K562 treated with DMSO at 1 percent for 4 hours (cell line): ENCODE data around the gene BMI1. TPM values are rescaled to one million over a fixed set of nuclear protein-coding genes. Genes with fewer than 3 reads are reported as not detected.

Experiments used
- total RNA-seq: library from RNA; unstranded; fragments of 300-600 nt; gene quantifications from 2 replicates; pipeline ENCODE4 v1.2.3, GENCODE V29; 2022; ENCODE audit not compliant: insufficient read depth

BMI1 gene
- total RNA-seq: 34.6 and 45.2 TPM in 2 replicates

GRCh38 chr10:22320591-22321155 is at the start of gene BMI1:
Gene BMI1 (plus strand): TSS chr10:22321099. CDS start chr10:22326450, 5,351 bp downstream.

GRCh38 chr10:22316286-22317075 is 4.4 kb upstream of the BMI1 start, which contains the start of gene COMMD3:
Gene COMMD3 (plus strand): TSS chr10:22316388. CDS start chr10:22316418, 30 bp downstream.

GRCh38 chr10:22345301-22346095 is 24.6 kb downstream of the BMI1 start, which contains the start of gene SPAG6:
Gene SPAG6 (plus strand): TSS chr10:22345496. CDS start chr10:22345612, 116 bp downstream.

Other genes starting within 250 kb of the BMI1 start
- not detected in 2 replicates for gene EBLN1, start 103.1 kb upstream of the BMI1 start, total RNA-seq
- 74.8 and 86.7 TPM in 2 replicates for gene COMMD3, start 4.7 kb upstream of the BMI1 start, total RNA-seq
- gene SPAG6, start 24.4 kb downstream of the BMI1 start, total RNA-seq: 6.1 and 9.8 TPM in 2 replicates